SK-N-SH (cell line): ENCODE data around the gene EXOC2. TPM values are rescaled to one million over a fixed set of nuclear protein-coding genes. Genes with fewer than 3 reads are reported as not detected.

Experiments used
- CTCF ChIA-PET: fragments of 300-600, 350-600 bp; formaldehyde crosslinking; extraction: SDS; loops from one replicate; lab custom pipeline; 2021; lab: Yijun Ruan, JAX
- POLR2A ChIA-PET: fragments of 350-600 bp; sonication (Branson Sonifier 250); formaldehyde crosslinking; extraction: SDS; loops from one replicate; lab custom pipeline; 2020; ENCODE audit warnings: antibody characterized with exemption, inconsistent platforms; lab: Yijun Ruan, JAX
- DNase-seq: peaks from one replicate; pipeline ENCODE4 v3.0.0; 2012
- H2AFZ ChIP-seq: fragments of 200-600 bp; sonication (generic); 2 replicates; pipeline ENCODE4 v1.8.1; 2016; ENCODE audit warnings: antibody characterized with exemption, mild to moderate bottlenecking, low read depth
- H3F3A ChIP-seq: fragments of 200-600 bp; sonication (generic); replicated peaks from 2 replicates; pipeline ENCODE3; 2016; ENCODE audit warnings: antibody characterized with exemption, mild to moderate bottlenecking; ENCODE audit not compliant: insufficient read depth
- H3K27ac ChIP-seq, 2 experiments: fragments of 200-500 bp in 1 of 2; fragments of 200-600 bp in 1 of 2; sonication (Bioruptor generic) in 1 of 2; sonication (generic), shearing (Covaris generic) in 1 of 2; 2 replicates each; pipeline versions ENCODE4 v1.5.1 to v1.6.1; 2014 to 2016; ENCODE audit warnings: low read depth in 2 of 2, inconsistent platforms in 1 of 2, low read length in 1 of 2, mild to moderate bottlenecking in 1 of 2, mixed read lengths in 1 of 2
- H3K27me3 ChIP-seq: fragments of 200-600 bp; sonication (generic), shearing (Covaris generic); 2 replicates; pipeline ENCODE4 v1.6.1; 2016; ENCODE audit warnings: mixed run types; ENCODE audit not compliant: insufficient read depth
- H3K36me3 ChIP-seq, 2 experiments: fragments of 200-500 bp in 1 of 2; fragments of 200-600 bp in 1 of 2; sonication (Bioruptor generic) in 1 of 2; sonication (generic) in 1 of 2; replicated peaks in 1 of 2; 2 replicates each; pipeline versions ENCODE3 to v1.5.1; 2014 to 2016; ENCODE audit warnings: low read length in 1 of 2, mild to moderate bottlenecking in 1 of 2; ENCODE audit not compliant: insufficient read depth in 2 of 2, control insufficient read depth in 1 of 2
- H3K4me1 ChIP-seq, 2 experiments: fragments of 200-500 bp in 1 of 2; fragments of 200-600 bp in 1 of 2; sonication (Bioruptor generic) in 1 of 2; sonication (generic), shearing (Covaris generic) in 1 of 2; 2 replicates each; pipeline versions ENCODE4 v1.5.1 to v1.6.1; 2014 to 2016; ENCODE audit warnings: low read depth in 1 of 2, low read length in 1 of 2, mixed run types in 1 of 2; ENCODE audit not compliant: insufficient read depth in 2 of 2, control insufficient read depth in 1 of 2
- H3K4me2 ChIP-seq: fragments of 200-600 bp; sonication (generic), shearing (Covaris generic); 2 replicates; pipeline ENCODE4 v1.6.1; 2017; ENCODE audit warnings: mixed run types
- H3K4me3 ChIP-seq, 2 experiments: fragments of 200-500 bp in 1 of 2; fragments of 200-600 bp in 1 of 2; sonication (Bioruptor generic) in 1 of 2; sonication (generic), shearing (Covaris generic) in 1 of 2; 2 replicates each; pipeline versions ENCODE4 v1.5.1 to v1.8.1; 2014 to 2016; ENCODE audit warnings: low read depth in 2 of 2, inconsistent platforms in 1 of 2, low read length in 1 of 2, mild to moderate bottlenecking in 1 of 2, mixed read lengths in 1 of 2, moderate library complexity in 1 of 2
- H3K79me2 ChIP-seq: fragments of 200-600 bp; sonication (generic); 2 replicates; pipeline ENCODE4 v1.8.1; 2017; ENCODE audit warnings: mild to moderate bottlenecking; ENCODE audit not compliant: insufficient read depth
- H3K9ac ChIP-seq: fragments of 200-600 bp; sonication (generic); 2 replicates; pipeline ENCODE4 v1.6.1; 2017; ENCODE audit warnings: mixed run types
- H3K9me2 ChIP-seq: fragments of 200-600 bp; sonication (generic); 2 replicates; pipeline ENCODE4 v1.6.1; 2017; ENCODE audit warnings: mixed run types
- H3K9me3 ChIP-seq: fragments of 200-600 bp; sonication (generic); 2 replicates; pipeline ENCODE4 v1.6.1; 2017; ENCODE audit warnings: mixed run types, mild to moderate bottlenecking, moderate library complexity
- H4K20me1 ChIP-seq: fragments of 200-600 bp; sonication (generic); 2 replicates; pipeline ENCODE4 v1.6.1; 2017; ENCODE audit warnings: mild to moderate bottlenecking, mixed run types; ENCODE audit not compliant: insufficient read depth
- ELF1 ChIP-seq: IDR thresholded peaks from 2 replicates; pipeline ENCODE4 v1.4.0; 2012
- FOSL2 ChIP-seq: IDR thresholded peaks from 2 replicates; pipeline ENCODE4 v1.4.0; 2012; ENCODE audit warnings: low read depth, mild to moderate bottlenecking, moderate library complexity, borderline replicate concordance
- FOXJ3 ChIP-seq: sonication (generic); formaldehyde crosslinking; IDR thresholded peaks from 2 replicates; pipeline ENCODE4 v1.5.1; 2020; ENCODE audit warnings: mild to moderate bottlenecking, missing genetic modification reagents
- MXI1 ChIP-seq: IDR thresholded peaks from 2 replicates; pipeline ENCODE4 v1.6.1; 2012; ENCODE audit warnings: mild to moderate bottlenecking, low read depth, low read length, improper control_type of control experiment
- POLR2AphosphoS5 ChIP-seq: IDR thresholded peaks from 2 replicates; pipeline ENCODE4 v1.6.1; 2012; ENCODE audit warnings: low read depth, low read length
- RXRA ChIP-seq: IDR thresholded peaks from 2 replicates; pipeline ENCODE4 v1.4.0; 2012; ENCODE audit warnings: low read depth, mild to moderate bottlenecking, borderline replicate concordance
- SIN3A ChIP-seq: IDR thresholded peaks from 2 replicates; pipeline ENCODE4 v1.6.1; 2012; ENCODE audit warnings: low read depth, mild to moderate bottlenecking, low read length, moderate library complexity, borderline replicate concordance
- SMC3 ChIP-seq: IDR thresholded peaks from 2 replicates; pipeline ENCODE4 v1.6.1; 2012; ENCODE audit warnings: low read depth, low read length, improper control_type of control experiment
- TCF12 ChIP-seq: IDR thresholded peaks from 2 replicates; pipeline ENCODE4 v1.4.0; 2012
- TEAD4 ChIP-seq: IDR thresholded peaks from 2 replicates; pipeline ENCODE4 v1.4.0; 2012; ENCODE audit warnings: mild to moderate bottlenecking, borderline replicate concordance; ENCODE audit not compliant: insufficient read depth
- YY1 ChIP-seq: IDR thresholded peaks from 2 replicates; pipeline ENCODE4 v1.4.0; 2012; ENCODE audit warnings: low read depth, mild to moderate bottlenecking
- WGBS: methylation state at CpG from one replicate; pipeline ENCODE4 v1.1.6; 2017; ENCODE audit warnings: low lambda C conversion rate; 5-methylcytosine and 5-hydroxymethylcytosine counted together
- polyA plus RNA-seq, 3 experiments: library from polyadenylated mRNA; depleted of rRNA; stranded (reverse); fragments of >200 nt; gene quantifications; 2 replicates each; pipeline ENCODE4 v1.2.3, GENCODE V29; 2012
- TF ChIP-seq, protein P1 (sequence below): fragments of 150-350 bp; IDR thresholded peaks from 2 replicates; pipeline ENCODE4 v1.6.1; 2016; ENCODE audit warnings: mild to moderate bottlenecking, low read depth, low read length
- TF ChIP-seq, protein P2 (sequence below): IDR thresholded peaks from 2 replicates; pipeline ENCODE4; 2012
- TF ChIP-seq, protein P3 (sequence below): IDR thresholded peaks from 2 replicates; pipeline ENCODE4 v1.4.0; 2012; ENCODE audit warnings: low read depth, borderline replicate concordance

The EXOC2 gene
- polyA plus RNA-seq, 1 of the 3 experiments (the other 2 are of a cell fraction) = 10.6 TPM

DNA sequence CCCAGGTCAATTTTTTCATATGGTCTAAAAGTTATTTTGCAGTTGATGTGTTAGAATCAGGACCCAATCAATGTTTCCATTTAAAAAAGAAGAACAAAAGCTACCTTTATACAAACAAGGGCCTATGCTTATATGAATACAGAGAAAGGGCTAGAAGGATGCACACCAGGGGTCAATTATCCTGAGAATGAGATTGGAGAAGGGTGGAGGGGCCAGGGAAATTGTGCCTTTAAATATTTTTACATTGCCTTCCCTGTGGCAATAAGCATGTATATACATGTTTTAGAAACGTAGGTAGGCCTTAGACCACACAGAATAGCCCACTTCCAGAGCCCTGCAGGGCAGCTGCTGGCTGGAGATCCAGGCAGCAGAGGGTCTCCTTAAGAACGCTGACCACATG, 12.7 kb downstream of the EXOC2 start:
- POLR2A ChIA-PET = no interaction called here
- CTCF ChIA-PET = interaction anchor here (0.7 to 1.3 kb wide), 4 partner anchors 10 to 87 kb away, joined by 3 to 4 read pairs (median 3); no protein-coding TSS in a partner anchor
- Histone ChIP-seq H3F3A (no peaks in the 10 kb centered on the region), H3K79me2 (peaks cover 67% of the 10 kb centered on the region), H3K36me3 (no peaks in the 10 kb centered on the region), H3K9me3 (no peaks in the 10 kb centered on the region), H2AFZ (no peak overlapping the region), H3K4me1 (peaks cover 3 to 9% of the 10 kb centered on the region in 2 experiments; a peak in 3 of 4 replicates), H3K9me2 (no peaks in the 10 kb centered on the region), H4K20me1 (peaks cover 10% of the 10 kb centered on the region), H3K4me3 (no peak overlapping the region), H3K27ac (no peak overlapping the region), H3K4me2 (no peak overlapping the region), H3K27me3 (no peaks in the 10 kb centered on the region), H3K9ac (no peak overlapping the region)
- DNase-seq = no peak
- TF ChIP-seq, protein P1, sequence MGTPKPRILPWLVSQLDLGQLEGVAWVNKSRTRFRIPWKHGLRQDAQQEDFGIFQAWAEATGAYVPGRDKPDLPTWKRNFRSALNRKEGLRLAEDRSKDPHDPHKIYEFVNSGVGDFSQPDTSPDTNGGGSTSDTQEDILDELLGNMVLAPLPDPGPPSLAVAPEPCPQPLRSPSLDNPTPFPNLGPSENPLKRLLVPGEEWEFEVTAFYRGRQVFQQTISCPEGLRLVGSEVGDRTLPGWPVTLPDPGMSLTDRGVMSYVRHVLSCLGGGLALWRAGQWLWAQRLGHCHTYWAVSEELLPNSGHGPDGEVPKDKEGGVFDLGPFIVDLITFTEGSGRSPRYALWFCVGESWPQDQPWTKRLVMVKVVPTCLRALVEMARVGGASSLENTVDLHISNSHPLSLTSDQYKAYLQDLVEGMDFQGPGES = no peak
- no peak for TF ChIP-seq TCF12
- TF ChIP-seq MXI1 = no peak
- TF ChIP-seq SMC3 = no peak
- 78% methylated on average over 2 of the region's 2 CpGs for WGBS

DNA sequence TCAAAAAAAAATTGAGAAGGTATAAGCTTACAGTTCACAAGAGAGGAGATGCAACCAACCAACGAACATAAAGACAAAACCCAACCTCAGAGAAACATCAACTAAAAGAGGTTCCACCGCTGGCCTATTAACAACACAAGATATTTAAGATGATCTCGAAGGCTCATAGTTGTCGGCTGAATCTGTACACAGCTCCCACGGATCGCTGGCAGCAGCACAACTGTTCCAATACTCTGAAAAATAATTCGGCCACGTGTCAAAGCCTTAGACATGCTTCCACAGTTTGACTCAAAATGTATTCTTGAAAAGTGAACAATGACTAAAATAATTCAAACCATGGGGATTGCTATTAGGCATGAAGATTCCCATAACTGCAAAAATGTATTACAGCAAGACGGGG, 13.7 kb downstream of the EXOC2 start:
- Histone ChIP-seq H3K79me2 (peaks cover 63% of the 10 kb centered on the region), H3K27ac (no peak overlapping the region), H3K36me3 (no peaks in the 10 kb centered on the region), H2AFZ (no peak overlapping the region), H3K4me3 (no peak overlapping the region), H3K4me1 (peaks cover 3 to 8% of the 10 kb centered on the region in 2 experiments; a peak in 3 of 4 replicates), H3K9me2 (no peaks in the 10 kb centered on the region), H3K9me3 (no peaks in the 10 kb centered on the region), H3K4me2 (no peak overlapping the region), H3K9ac (no peak overlapping the region), H3F3A (no peaks in the 10 kb centered on the region), H4K20me1 (0 out of 2 replicates have a peak, but pooled peaks cover 9% of the 10 kb centered on the region), H3K27me3 (no peaks in the 10 kb centered on the region)
- ChIA-PET POLR2A (no interaction called here), CTCF (interaction anchor here (1.0 to 1.2 kb wide), 3 partner anchors 18 to 43 kb away, joined by 3 to 4 read pairs (median 3); no protein-coding TSS in a partner anchor)
- no peak for DNase-seq
- TF ChIP-seq ELF1 (no peak), MXI1 (no peak), POLR2AphosphoS5 (no peak), RXRA (no peak), FOXJ3 (no peak), YY1 (no peak), FOSL2 (no peak), TEAD4 (no peak), TCF12 (no peak), SIN3A (no peak)
- TF ChIP-seq, protein P2, sequence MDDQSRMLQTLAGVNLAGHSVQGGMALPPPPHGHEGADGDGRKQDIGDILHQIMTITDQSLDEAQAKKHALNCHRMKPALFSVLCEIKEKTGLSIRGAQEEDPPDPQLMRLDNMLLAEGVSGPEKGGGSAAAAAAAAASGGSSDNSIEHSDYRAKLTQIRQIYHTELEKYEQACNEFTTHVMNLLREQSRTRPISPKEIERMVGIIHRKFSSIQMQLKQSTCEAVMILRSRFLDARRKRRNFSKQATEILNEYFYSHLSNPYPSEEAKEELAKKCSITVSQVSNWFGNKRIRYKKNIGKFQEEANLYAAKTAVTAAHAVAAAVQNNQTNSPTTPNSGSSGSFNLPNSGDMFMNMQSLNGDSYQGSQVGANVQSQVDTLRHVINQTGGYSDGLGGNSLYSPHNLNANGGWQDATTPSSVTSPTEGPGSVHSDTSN = no peak
- TF ChIP-seq, protein P3, sequence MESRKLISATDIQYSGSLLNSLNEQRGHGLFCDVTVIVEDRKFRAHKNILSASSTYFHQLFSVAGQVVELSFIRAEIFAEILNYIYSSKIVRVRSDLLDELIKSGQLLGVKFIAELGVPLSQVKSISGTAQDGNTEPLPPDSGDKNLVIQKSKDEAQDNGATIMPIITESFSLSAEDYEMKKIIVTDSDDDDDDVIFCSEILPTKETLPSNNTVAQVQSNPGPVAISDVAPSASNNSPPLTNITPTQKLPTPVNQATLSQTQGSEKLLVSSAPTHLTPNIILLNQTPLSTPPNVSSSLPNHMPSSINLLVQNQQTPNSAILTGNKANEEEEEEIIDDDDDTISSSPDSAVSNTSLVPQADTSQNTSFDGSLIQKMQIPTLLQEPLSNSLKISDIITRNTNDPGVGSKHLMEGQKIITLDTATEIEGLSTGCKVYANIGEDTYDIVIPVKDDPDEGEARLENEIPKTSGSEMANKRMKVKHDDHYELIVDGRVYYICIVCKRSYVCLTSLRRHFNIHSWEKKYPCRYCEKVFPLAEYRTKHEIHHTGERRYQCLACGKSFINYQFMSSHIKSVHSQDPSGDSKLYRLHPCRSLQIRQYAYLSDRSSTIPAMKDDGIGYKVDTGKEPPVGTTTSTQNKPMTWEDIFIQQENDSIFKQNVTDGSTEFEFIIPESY = no peak
- 88% methylated on average over 9 of the region's 9 CpGs for WGBS
